GM18502 (cell line): ENCODE results near the gene PTEN.

Experiments
- ATAC-seq: cut with Tn5 transposase; IDR thresholded peaks from one replicate; pipeline ENCODE4 v1.9.1; 2021; ENCODE audit warnings: mild to moderate bottlenecking; ENCODE audit not compliant: unreplicated experiment, poor library complexity

The PTEN gene

DNA sequence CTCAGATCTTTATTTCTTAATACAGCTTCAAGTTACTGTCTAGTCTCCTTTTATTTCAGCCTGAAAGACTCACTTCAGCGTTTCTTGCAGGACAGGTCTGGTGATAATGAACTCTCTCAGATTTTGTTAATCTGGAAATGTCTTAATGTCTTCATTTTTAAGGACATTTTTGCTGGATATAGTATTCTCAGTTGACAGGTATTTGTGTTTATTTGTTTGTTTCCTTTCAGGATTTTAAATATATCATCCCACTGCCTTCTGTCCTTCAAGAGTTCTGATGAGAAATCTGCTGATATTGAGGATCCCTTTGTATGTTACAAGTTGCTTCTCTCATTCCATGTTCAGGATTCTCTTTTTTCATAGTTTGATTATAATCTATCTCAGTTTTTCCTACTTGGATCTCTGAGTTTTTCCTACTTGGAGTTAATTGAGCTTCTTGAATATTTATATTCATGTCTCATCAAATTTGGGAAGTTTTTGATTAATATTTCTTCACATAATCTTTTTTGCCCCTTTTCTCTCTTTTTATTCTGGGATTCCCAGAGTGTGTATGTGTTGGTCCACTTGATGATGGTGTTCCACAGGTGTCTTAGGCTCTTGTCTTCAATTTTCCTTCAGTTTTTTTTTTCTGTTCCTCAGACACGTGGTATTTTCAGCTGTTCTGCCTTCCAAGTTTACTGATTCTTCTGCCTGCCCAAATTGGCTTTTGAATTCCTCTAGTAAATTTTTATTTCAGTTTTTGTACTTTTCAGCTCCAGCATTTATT is 49.9 kb downstream of the PTEN start:
- ATAC-seq: no peak

DNA sequence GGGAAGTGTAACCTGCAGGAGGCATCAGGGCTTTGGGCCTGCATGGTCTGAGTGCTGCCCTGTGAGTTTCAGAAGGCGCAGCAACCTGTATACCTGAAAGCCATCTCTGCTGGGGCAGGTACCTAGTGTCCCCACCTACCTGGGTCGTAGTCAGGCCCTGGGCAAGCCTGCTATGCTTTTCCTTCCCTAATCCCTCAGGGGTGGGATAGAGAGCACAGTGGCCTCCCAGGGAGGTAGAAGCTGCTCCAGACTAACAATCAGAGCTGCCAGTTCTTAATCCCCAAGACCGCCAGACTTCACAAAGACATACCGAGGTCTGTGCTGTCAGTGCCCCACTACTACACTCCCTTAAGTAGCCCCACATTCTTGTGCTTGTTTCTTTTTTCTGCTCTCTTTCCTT is 52.0 kb downstream of the PTEN start:
- no peak for ATAC-seq

DNA sequence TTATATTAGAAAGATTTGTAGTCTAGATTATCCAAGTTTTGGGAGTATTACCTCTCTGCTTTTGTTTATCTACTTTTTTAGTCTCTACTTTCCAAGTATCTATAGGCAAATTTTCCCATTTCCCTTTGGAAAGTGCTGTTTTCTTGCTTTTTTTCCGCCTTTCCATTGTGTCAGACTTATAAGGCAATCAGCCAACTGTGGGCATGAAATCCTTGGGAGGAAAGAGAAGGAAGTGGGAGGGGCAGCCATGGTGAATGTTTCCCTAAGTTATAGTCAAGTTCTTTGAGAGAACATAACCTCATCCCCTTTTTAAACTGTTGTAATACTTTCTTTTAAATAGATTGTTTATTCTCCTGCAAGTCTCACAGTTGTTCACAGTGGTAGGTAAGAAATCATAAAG is 52.6 kb downstream of the PTEN start:
- no peak for ATAC-seq

DNA sequence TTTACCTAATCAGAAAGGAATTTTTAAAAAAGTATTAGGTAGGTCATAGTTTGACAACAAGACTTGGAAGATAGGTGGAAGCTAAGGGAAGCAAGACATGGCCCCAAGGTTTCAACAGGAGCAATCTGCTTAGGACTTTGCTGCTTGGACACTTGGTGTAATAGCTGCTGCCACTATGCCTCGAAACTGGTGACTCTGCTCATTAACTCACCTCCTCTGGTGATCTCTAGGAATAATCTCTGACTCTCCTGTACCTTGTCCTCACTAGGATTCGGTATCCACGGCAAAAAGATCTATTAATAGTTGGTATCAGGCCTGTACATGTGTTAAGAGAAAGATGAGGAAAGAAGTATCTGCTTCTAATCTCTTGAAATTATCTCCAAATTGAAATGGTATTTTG is 53.1 kb downstream of the PTEN start:
- no peak for ATAC-seq

DNA sequence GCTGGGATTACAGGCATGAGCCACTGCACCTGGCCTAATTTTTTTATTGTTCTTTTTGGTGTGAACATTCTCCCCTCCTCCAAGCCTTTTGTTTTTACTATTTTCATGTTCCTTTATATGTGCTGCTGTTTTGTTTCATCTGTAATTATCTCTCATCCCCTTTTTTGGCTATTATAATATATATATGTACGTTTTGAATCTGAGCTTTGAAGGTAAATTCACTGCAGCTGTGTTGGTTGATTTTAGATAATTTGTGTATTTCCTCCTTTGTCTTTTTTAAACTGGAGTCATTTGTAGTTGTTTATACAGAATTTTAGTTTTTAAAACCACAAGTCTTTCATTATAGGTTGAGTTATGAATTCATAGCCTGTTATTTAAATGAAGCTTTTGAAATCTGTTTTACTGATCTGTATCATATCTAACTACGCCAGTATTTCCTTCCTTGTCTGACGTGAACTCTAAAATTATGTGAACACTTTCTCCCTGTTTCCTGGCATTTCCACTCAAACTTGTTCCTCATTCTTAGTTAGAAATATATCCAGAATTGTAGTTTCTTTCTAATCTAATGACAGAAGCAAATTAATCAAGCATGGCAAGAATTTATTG is 54.9 kb downstream of the PTEN start:
- ATAC-seq: no peak

DNA sequence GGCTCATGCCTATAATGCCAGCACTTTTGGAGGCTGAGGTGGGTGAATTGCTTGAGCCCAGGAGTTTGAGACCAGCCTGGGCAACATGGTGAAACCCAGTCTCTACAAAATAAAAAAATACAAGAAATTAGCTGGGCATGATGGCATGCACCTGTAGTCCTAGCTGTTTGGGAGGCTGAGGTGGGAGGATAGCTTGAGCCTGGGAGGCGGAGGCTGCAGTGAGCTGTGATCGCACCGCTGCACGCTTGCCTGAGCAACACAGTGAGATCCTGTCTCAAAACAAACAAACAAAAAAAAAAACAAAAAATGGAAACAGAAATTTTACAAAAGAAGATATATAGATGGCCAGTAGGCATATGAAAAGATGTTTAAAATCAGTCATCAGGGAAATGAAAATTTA is 57.1 kb downstream of the PTEN start:
- no peak for ATAC-seq

DNA sequence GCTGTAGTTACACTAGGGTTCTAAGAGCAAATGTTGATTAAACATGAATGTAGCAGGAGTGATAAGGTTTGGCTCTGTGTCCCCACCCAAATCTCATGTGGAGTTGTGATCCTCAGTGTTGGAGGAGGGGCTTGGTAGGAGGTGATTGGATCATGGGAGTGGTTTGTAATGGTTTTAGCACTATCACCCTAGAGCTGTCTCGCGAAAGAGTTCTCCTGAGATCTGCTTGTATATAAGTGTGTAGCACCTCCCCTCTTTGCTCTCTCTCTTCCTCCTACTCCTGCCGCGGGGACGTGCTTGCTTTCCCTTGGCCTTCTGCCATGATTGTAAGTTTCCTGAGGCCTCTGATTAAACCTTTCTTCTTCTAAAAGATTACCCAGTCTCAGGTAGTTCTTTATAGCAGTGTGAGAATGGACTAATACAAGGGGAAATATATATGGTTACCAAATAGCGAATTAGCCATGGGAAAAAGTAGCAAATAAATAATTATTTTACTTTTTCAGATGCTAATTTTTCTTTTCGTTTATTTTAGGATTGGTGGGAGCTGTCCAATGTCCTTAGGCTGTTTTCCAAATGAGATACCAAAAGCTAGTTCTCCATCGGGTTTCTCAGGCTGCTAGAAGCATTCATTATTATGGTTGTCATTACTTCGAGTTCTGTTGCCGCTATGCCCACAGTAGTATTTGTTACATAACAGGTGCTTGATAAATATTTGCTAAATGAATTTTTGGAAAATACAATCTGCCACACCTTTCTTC is 58.7 kb downstream of the PTEN start:
- ATAC-seq: no peak

DNA sequence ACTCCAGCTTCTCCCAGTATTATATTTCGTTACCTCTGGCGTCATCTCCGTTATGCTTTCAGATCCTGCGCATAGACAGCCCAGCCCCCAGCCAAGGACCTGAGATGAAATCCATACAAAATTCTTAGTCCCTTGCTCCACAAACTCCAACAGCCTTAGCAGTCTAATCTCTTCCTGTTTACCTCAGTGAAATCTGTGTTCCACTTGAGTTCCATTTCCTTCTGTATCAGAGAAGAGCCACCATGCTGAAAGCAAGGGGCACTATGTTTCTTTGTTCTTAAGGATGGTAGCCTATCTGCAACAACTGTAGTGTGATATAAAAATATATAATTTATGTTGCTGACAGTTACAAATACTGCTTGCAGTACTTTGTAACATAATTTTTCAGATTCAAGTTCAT is 59.8 kb downstream of the PTEN start:
- no peak for ATAC-seq

DNA sequence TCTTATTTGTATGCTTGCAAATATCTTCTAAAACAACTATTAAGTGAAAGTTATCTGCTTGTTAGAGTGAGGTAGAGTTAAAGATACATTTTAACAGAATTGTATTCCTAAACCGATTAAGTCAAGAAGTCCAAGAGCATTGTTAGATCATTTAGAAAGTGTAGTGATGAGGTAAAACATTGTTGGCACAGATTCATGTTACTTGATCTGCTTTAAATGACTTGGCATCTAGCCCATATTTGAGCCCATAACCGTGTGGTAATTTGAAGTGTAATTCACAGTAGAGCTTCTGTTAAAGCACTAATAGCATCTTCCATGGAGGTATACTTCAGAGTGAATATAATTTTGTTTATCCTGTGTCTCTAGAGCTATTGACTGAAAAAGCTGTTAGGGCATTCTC is 62.1 kb downstream of the PTEN start:
- no peak for ATAC-seq

DNA sequence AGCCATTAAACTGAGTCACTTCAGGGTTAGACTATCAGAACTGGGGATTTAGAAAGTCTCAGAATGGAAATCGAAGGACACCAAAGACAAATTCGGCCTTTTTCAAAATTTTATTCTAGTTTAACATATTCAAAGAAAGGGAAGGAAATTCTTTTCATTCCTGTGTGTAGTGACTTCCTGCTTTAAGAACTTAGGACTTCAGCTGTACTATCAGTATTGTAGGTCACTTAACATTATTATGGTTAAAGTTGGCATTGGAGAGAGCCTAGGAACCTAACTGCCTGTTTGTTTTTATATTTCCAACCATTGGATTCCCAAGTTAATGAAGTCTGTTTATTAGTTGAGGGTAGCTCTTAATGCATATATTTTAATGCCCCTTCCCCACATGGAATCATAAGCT is 63.7 kb downstream of the PTEN start:
- ATAC-seq: no peak

DNA sequence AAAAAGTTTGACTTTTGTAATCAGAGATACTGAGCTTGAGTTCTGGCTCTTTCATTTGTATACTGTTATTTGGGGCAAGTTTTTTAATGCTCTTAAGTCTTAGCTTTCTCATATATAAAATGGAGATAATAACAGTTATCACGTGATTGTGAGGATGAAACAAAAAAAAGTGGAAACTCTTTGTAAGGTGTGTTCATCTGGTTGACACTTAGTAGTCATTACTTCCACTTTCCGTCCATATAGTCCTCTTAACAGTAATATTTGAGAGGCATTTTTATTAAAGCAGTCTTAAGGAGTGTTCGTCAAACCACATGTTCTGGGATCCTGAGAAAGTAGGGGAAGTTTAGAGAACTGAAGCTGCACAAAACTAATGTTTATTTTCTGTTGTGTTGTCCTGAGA is 65.6 kb downstream of the PTEN start:
- ATAC-seq: no peak

DNA sequence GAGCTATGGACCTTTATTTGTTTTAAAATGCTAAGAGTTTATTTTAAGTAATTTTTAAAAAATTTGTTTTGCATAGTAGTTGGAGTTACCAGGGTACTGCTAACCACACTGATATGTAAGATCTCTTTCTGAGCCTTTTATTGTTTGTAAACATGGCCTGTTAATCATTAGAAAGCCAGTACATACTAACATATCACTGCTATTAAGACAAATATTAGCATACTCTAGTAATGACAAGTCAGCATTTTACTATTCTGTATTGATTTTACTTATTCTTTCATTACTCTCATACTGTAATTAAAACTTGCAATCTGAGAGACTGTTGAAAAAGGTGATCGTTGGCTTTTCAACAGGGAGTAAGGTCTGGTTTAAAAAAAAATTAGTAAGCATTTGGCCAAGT is 66.7 kb downstream of the PTEN start:
- no peak for ATAC-seq

DNA sequence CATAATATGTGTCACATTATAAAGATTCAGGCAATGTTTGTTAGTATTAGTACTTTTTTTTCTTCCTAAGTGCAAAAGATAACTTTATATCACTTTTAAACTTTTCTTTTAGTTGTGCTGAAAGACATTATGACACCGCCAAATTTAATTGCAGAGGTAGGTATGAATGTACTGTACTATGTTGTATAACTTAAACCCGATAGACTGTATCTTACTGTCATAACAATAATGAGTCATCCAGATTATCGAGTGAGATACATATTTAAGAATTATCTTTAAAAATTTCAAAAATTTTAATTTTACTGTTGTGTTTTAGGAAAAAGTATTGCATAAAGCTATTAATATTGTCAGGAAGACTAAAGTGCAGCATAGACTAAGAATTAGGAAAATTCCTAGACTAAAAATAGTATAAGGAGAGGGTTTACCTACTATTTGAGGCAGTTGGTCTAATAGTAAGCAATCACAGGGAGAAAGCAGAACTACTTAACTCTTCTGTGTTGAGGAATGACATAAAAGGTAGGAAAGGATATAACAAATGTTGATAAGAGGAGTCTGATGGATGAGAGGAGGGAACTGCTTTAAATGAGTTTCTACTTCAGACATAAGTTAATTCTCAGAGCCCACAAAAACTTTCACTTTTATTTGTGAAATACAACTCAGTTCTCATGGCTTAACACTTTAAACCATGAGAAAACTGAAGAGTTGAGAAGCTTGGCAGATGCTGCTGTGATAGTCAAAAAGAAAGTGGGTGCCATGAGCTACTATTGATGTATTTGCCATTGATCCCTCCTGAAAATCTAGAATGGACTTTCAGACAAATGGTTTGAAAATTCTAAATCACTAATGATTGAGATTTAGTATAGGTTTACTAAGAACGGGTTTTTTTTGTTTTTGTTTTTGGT is 67.8 kb downstream of the PTEN start:
- ATAC-seq: peak; percentile 59

DNA sequence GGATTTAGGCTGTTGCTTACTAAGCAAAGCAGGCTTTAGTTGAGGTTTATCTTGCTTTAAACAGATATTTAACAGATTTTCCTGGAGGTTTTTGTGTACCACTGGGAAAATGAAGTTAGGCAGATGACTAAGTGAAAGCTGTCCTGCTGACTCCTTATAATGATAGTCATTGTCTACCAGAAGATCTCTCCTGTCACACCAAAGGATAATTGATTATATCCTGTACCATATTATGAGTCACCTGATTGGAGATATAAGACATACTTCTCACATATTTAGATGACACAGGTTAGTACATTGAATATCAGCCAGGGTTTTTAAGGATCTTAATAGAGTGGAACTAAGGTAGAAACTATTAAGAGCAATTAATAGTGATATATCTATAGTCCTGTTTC is 68.4 kb downstream of the PTEN start:
- ATAC-seq: peak; percentile 17

DNA sequence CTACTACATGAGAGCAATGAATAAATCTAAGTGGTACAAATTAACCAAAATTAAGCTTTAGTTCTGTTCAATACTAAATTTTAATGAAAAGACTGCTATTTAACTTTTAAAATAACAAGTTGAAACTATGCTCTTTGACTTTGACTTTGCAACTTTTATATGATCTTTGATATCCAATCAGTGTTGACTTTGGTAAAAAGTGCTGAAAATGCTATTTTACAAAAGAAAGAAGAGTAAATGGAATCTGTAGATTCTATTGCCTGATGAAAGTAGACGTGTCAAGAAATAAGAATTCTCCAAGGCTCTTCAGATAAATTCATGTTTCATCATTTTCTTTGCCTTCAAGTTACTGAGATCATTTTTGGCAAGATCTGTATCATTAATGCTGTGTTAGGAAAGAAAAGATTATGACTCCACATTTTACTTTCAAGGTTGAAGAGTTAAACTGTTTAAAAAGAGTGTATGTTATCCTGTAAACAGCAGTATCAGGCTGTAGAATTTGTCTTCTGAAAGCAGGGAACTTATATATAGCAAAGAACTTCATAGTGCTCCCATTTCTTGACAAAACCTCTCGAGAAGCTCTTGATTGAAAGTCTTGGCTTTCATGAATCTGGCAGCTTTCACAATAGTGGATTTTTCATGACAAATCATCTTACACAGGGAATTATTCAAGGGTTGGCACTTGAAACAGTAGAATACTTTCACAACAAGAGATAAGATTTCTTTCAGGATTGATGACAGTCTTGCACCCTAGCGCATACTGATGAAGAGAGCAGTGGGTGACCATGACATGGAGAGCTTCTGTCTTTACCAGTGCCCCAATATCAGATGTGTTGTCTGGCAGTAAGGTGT is 72.1 kb downstream of the PTEN start:
- no peak for ATAC-seq

DNA sequence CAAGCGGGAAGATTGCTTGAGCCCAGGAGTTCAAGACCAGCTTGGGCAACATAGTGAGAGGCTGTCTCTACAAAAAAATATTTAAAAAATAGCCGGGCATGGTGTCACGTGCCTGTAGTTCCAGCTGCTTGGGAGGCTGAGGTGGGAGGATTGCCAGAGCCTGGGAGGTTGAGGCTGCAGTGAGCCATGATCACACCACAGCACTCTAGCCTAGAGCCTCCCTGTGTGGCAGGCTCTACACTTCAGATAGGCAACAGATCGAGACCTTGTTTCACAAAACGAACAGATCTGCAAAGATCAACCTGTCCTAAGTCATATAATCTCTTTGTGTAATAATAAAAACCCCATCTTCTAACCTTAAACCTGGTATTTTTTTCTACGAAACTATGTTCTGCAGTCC is 76.8 kb downstream of the PTEN start:
- ATAC-seq: no peak

DNA sequence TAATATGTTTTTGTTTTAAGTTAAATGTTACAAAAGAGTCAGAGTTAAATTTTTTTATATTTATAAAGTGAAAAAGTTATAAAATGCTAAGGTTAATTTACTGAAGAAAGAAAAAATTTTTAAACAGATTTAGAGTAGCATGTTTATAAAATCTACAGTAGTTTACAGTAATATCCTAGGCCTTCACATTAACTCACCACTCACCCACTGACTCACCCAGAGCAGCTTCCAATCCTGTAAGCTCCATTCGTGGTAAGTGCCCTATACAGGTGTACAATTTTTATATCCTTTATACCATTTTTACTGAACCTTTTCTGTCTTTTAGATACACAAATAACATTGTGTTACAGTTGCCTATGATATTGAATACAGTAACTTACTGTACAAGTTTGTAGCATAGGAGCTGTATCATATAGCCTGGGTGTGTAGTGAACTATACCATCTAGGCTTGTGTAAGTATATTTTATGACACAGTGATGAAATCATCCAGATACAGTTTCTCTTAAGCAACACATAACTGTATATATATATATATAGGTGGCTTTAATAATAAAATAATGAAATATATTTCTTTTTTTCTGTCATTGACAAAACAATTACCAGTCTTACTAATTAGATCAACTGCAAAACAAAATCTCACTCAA is 79.6 kb downstream of the PTEN start:
- ATAC-seq: no peak

DNA sequence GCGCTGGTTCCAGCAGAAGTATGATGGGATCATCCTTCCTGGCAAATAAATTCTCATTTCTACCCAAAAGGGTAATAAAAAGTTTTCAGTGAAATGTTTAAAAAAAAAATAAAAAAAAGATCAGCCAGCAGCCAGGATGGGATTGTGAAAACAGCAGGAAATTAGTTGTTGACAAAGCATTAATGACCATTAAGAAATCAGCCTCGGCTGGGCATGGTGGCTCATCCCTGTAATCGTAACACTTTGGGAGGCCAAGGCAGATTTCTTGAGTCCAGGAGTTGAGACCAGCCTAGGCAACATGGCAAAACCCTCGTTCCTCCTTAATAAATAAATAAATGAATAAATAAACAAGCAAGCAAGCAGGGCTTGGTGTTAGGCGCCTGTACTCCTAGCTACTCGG is 82.6 kb downstream of the PTEN start:
- ATAC-seq: no peak

DNA sequence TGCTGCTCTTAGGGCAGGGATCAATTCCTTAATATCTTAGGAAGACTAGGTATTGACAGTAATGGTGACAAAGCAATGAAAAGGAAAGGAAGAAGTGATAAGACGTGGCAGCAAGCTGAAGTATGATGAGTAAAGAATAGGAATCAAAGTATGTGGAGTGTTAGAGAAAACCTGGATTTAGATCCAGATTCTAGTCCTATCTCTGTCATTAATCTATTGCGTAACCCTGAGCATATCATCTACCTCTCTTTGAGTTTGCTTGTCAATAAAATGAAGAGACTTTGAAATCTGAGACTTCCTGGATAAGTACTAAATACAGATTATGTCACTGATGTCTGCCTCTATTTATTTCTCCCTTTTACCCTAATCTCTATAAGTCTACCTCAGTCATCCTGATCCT is 89.2 kb downstream of the PTEN start:
- ATAC-seq: no peak
